Hepatocyte (in vitro differentiated cells): ENCODE results near the gene ITPKB. TPM values are rescaled to one million over a fixed set of nuclear protein-coding genes. Genes with fewer than 3 reads are reported as not detected.

ENCODE experiments used
- DNase-seq: peaks from one replicate; pipeline ENCODE4 v3.0.0-alpha.2; 2016; ENCODE audit warnings: low spot score
- H2AFZ ChIP-seq: fragments of 200-600 bp; sonication (generic); 2 replicates; pipeline ENCODE4 v1.6.0; 2016; ENCODE audit warnings: antibody characterized with exemption, mild to moderate bottlenecking
- H3K27ac ChIP-seq: fragments of 200-600 bp; sonication (generic); 2 replicates; pipeline ENCODE4 v1.5.1; 2016; ENCODE audit warnings: mild to moderate bottlenecking
- H3K27me3 ChIP-seq: fragments of 200-600 bp; sonication (generic); 2 replicates; pipeline ENCODE4 v1.6.1; 2016
- H3K36me3 ChIP-seq: fragments of 200-600 bp; sonication (generic); replicated peaks from 2 replicates; pipeline ENCODE4 v1.5.1; 2016; ENCODE audit warnings: low read depth; ENCODE audit not compliant: insufficient read depth
- H3K4me1 ChIP-seq: fragments of 200-600 bp; sonication (generic); 2 replicates; pipeline ENCODE4 v1.5.1; 2016; ENCODE audit warnings: mild to moderate bottlenecking, moderate library complexity; ENCODE audit not compliant: insufficient read depth
- H3K4me2 ChIP-seq: fragments of 200-600 bp; sonication (generic); 2 replicates; pipeline ENCODE4 v1.6.0; 2016
- H3K4me3 ChIP-seq: fragments of 200-600 bp; sonication (generic); 2 replicates; pipeline ENCODE4 v1.5.1; 2016; ENCODE audit warnings: mild to moderate bottlenecking
- H3K79me2 ChIP-seq: fragments of 200-600 bp; sonication (generic); 2 replicates; pipeline ENCODE4 v1.6.0; 2017; ENCODE audit warnings: mild to moderate bottlenecking
- H3K9me2 ChIP-seq: fragments of 200-600 bp; sonication (generic); replicated peaks from 2 replicates; pipeline ENCODE4 v1.6.0; 2017; ENCODE audit warnings: mild to moderate bottlenecking; ENCODE audit not compliant: insufficient read depth
- H3K9me3 ChIP-seq: fragments of 200-600 bp; sonication (generic); 2 replicates; pipeline ENCODE4 v1.5.1; 2016; ENCODE audit warnings: low read depth, mild to moderate bottlenecking
- H4K20me1 ChIP-seq: fragments of 200-600 bp; sonication (generic); 2 replicates; pipeline ENCODE4 v1.6.0; 2016; ENCODE audit warnings: mild to moderate bottlenecking; ENCODE audit not compliant: insufficient read depth, poor library complexity, severe bottlenecking
- CTCF ChIP-seq: fragments of 200-600 bp; sonication (generic); IDR thresholded peaks from 2 replicates; pipeline ENCODE4 v1.5.1; 2016; ENCODE audit warnings: antibody characterized with exemption, mild to moderate bottlenecking; ENCODE audit not compliant: poor library complexity
- EZH2 ChIP-seq: fragments of 200-600 bp; sonication (generic); IDR thresholded peaks from 2 replicates; pipeline ENCODE4 v1.6.1; 2016; ENCODE audit warnings: antibody characterized with exemption, mild to moderate bottlenecking, borderline replicate concordance
- EZH2phosphoT487 ChIP-seq: fragments of 200-600 bp; sonication (generic); IDR thresholded peaks from one replicate; pipeline ENCODE4 v1.6.1; 2018; ENCODE audit warnings: antibody characterized with exemption, mild to moderate bottlenecking, low read depth, moderate library complexity; ENCODE audit not compliant: unreplicated experiment, severe bottlenecking
- WGBS: methylation state at CpG from one replicate; pipeline ENCODE4 v1.1.6; 2016; ENCODE audit warnings: low lambda C conversion rate; ENCODE audit errors: missing lambda C conversion rate; 5-methylcytosine and 5-hydroxymethylcytosine counted together
- polyA plus RNA-seq: library from polyadenylated mRNA; unstranded; fragments of >200 nt; fragmentation: Nextera tagmentation; extraction: Ambion mirVana; gene quantifications from 2 replicates; pipeline ENCODE4 v1.2.1, GENCODE V29; 2016
- total RNA-seq: library from RNA; depleted of rRNA; stranded (reverse); fragments of >200 nt; gene quantifications from 2 replicates; pipeline ENCODE4 v1.2.3, GENCODE V29; 2014

The ITPKB gene
- total and polyA plus RNA-seq, 2 experiments from 2014 or later: 11.0 to 13.8 TPM

GRCh38 chr1:226675715-226676357, 63.2 kb downstream of the ITPKB start:
- Histone ChIP-seq H3K9me3 (no peaks in the 10 kb centered on the region), H3K27ac (peak overlapping the region; percentile 37), H3K9me2 (no peaks in the 10 kb centered on the region), H3K27me3 (no peaks in the 10 kb centered on the region), H3K4me3 (no peak overlapping the region), H3K79me2 (no peaks in the 10 kb centered on the region), H4K20me1 (no peaks in the 10 kb centered on the region), H3K4me1 (peaks cover 7% of the 10 kb centered on the region), H3K4me2 (no peak overlapping the region), H3K36me3 (no peaks in the 10 kb centered on the region), H2AFZ (no peak overlapping the region)
- TF ChIP-seq EZH2phosphoT487: no peak
- no peak for TF ChIP-seq CTCF
- TF ChIP-seq EZH2: no peak
- 84% methylated on average over 7 of the region's 7 CpGs for WGBS
- no peak for DNase-seq

- 66% methylated on average over 17 of the region's 17 CpGs for WGBS
- Histone ChIP-seq H3K9me2 (no peaks in the 10 kb centered on the region), H3K4me1 (peaks cover 4% of the 10 kb centered on the region), H3K36me3 (no peaks in the 10 kb centered on the region), H3K9me3 (no peaks in the 10 kb centered on the region), H3K79me2 (no peaks in the 10 kb centered on the region), H3K4me3 (no peak overlapping the region), H2AFZ (no peak overlapping the region), H3K4me2 (no peak overlapping the region), H3K27me3 (no peaks in the 10 kb centered on the region), H3K27ac (peak overlapping the region; percentile 39), H4K20me1 (no peaks in the 10 kb centered on the region)
- TF ChIP-seq EZH2phosphoT487: no peak
- TF ChIP-seq CTCF: no peak
- DNase-seq: no peak
Measured at GRCh38 chr1:226674892-226675714, 64.0 kb downstream of the ITPKB start.

GRCh38 chr1:226672339-226672762, 66.7 kb downstream of the ITPKB start:
- Histone ChIP-seq H3K4me1 (no peaks in the 10 kb centered on the region), H3K27ac (peak overlapping the region; percentile 75), H3K4me3 (no peak overlapping the region), H3K4me2 (no peak overlapping the region), H3K27me3 (no peaks in the 10 kb centered on the region), H4K20me1 (no peaks in the 10 kb centered on the region), H3K9me3 (no peaks in the 10 kb centered on the region), H3K36me3 (no peaks in the 10 kb centered on the region), H3K79me2 (peaks cover 9% of the 10 kb centered on the region), H2AFZ (no peak overlapping the region), H3K9me2 (no peaks in the 10 kb centered on the region)
- DNase-seq: no peak
- TF ChIP-seq EZH2phosphoT487 (no peak), EZH2 (no peak), CTCF (no peak)
- 66% methylated on average over 4 of the region's 4 CpGs for WGBS
